Muscle layer of duodenum (tissue), 2 donors: ENCODE results near the gene DDAH1.

Source experiments
- H3K27ac ChIP-seq: one replicate; pipeline ENCODE4 v1.7.0; 2013; ENCODE audit warnings: mild to moderate bottlenecking, low read length
- H3K27me3 ChIP-seq: one replicate; pipeline ENCODE4 v1.7.0; 2013; ENCODE audit warnings: low read depth, mild to moderate bottlenecking, control low read depth, low read length
- H3K36me3 ChIP-seq, 2 donors: one replicate each; pipeline ENCODE4 v1.7.0; 2013; ENCODE audit warnings: low read length in 2 of 2, control low read depth in 1 of 2, mild to moderate bottlenecking in 1 of 2; ENCODE audit not compliant: insufficient read depth in 2 of 2, control insufficient read depth in 1 of 2
- H3K4me1 ChIP-seq, 2 donors: one replicate each; pipeline ENCODE4 v1.7.0; 2013; ENCODE audit warnings: low read length in 2 of 2, mild to moderate bottlenecking in 2 of 2, control low read depth in 1 of 2, moderate library complexity in 1 of 2; ENCODE audit not compliant: insufficient read depth in 2 of 2, control insufficient read depth in 1 of 2
- H3K4me3 ChIP-seq, 2 donors: one replicate each; pipeline ENCODE4 v1.7.0; 2013; ENCODE audit warnings: low read length in 2 of 2, low read depth in 1 of 2, mild to moderate bottlenecking in 1 of 2
- H3K9me3 ChIP-seq, 2 donors: one replicate each; pipeline ENCODE4 v1.7.0; 2013; ENCODE audit warnings: low read length in 2 of 2, control low read depth in 1 of 2, mild to moderate bottlenecking in 1 of 2; ENCODE audit not compliant: control insufficient read depth in 1 of 2
- donor health status: healthy.

Gene DDAH1

DNA sequence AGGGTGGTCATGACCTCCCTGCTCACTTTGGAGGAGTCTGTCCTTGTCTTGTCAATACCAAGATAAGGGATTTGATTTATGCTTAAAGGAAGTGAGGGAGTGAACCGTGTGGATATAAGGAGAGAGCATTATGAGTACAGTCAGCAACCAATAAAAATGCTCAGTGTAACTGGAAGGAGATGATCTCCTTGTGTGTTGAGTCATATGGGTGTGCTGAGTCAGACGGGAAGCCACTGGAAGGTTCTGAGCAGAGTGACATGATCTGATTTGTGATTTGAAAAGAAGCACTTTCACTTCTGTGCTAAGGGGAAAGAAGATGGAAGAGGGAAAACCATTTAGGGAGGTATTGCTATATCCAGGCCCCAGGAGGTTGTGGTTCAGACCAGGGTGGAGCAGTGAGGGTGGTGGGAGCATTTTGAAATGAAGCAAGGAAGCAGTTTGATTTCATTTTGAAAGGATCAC, 186.1 kb downstream of the DDAH1 start:
- H3K4me1 ChIP-seq: peaks cover 14 to 18% of the 10 kb centered on the region in 2 donors

DNA sequence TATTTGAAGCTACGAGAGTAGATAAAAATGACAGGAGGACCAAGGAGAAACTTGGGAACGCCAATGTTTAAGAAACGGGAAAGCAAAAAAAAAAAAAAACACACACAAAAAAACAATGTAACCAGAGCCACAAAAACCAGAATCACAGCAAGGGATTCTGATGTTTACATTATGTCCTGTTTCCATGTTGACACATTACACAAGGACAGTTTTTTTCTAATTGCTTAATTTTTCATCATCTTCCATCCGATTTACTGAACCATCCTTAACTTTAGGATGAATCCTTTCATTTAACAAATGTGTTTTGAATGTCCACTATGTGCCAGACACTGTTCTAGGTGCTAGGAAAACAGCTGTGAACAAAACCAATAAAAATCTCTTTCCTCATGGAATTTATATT, 187.2 kb downstream of the DDAH1 start:
- Histone ChIP-seq H3K4me3 (no peak overlapping the region), H3K9me3 (no peaks in the 10 kb centered on the region), H3K27ac (no peak overlapping the region), H3K36me3 (peaks cover 0 to 9% of the 10 kb centered on the region in 2 donors), H3K4me1 (peaks cover 14 to 21% of the 10 kb centered on the region in 2 donors), H3K27me3 (no peaks in the 10 kb centered on the region)

More for the DNA sequence above, 186.1 kb downstream of the DDAH1 start:
- Histone ChIP-seq H3K27me3 (no peaks in the 10 kb centered on the region), H3K27ac (peak overlapping the region; percentile 64), H3K4me3 (no peak overlapping the region), H3K36me3 (peaks cover 0 to 9% of the 10 kb centered on the region in 2 donors), H3K9me3 (no peaks in the 10 kb centered on the region)

DNA sequence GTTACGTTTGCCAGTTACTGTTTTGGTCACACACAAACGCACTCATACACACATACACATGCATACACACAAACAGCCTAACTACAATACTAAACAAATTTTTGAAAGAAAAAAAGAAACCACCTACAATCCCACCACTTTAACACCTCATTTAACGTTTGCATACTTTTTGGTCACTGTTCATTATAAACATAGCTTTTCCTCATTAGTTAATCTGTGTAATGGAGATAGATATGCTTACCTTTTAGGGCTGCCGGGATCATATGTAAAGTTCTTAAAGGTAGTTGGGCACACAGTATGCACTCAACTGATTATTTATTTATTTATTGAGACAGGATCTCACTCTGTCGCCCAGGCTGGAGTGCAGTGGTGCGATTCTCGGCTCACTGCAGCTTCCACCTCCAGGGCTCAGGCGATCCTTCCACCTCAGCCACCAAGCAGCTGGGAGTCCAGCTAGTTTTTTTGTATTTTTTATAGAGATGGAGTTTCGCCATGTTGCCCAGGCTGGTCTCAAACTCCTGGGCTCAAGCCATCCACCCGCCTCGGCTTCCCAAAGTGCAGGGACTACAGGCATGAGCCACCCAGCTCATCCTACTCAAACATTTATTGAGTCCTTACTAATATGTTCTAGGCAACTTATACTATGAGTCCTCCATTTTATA, 187.8 kb downstream of the DDAH1 start:
- H3K27ac ChIP-seq: peak overlapping the region; percentile 91

DNA sequence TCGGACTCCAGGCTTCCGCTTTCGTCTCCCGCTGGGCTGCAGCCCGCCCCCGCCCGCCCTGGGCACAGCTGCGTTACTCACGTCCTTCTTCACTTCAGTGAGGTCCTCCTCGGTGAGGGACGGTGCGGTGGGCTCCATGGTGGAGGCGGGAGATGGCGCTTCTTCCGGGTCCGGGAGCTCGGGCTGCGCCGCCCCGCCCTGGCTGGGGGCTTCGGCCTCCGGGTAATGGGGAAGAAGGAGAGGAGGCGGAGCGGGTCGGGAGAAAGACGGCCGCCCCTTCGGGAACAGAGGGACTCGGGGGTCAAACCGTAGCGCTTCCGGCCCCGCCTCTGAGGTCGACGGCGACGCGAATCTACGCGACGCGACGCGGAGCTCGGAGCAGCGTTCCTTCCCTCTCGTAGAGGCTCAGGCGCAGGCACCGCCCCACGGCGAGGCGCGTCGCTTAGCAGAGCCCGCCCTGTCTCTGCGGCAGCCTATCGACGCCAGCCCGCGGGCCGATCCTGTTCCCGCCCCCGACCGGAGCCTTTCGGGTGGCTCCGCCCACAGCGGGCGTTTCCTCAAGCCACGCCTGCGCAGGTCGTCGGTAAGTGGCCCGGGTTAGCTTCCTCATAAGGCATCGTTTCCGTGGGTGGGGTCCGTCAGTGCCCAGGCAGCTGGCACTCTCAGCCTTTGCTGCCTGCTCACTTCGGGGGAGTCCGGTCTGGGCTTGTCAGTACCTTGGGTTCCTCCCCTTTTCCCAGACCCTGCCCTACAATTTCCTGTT, 188.6 kb downstream of the DDAH1 start, which contains the start of gene BCL10:
Gene BCL10, minus strand, starts transcription at position 418 of the 763 bp plus-strand sequence. Its CDS starts 280 bp downstream, at position 138.
- Histone ChIP-seq H3K27me3 (no peaks in the 10 kb centered on the region), H3K27ac (peak within 1 kb of the TSS; percentile 98), H3K36me3 (peaks cover 0 to 9% of the 10 kb centered on the region in 2 donors), H3K4me1 (peaks cover 14 to 24% of the 10 kb centered on the region in 2 donors), H3K4me3 (peak within 1 kb of the TSS; percentile 93 to 98), H3K9me3 (no peaks in the 10 kb centered on the region)

More for the DNA sequence above, 187.8 kb downstream of the DDAH1 start:
- H3K4me1 ChIP-seq: peaks cover 14 to 24% of the 10 kb centered on the region in 2 donors
- no peaks in the 10 kb centered on the region for H3K9me3 ChIP-seq
- peak overlapping the region; percentile 75 to 93 for H3K4me3 ChIP-seq
- peaks cover 0 to 9% of the 10 kb centered on the region in 2 donors for H3K36me3 ChIP-seq
- H3K27me3 ChIP-seq: no peaks in the 10 kb centered on the region

DNA sequence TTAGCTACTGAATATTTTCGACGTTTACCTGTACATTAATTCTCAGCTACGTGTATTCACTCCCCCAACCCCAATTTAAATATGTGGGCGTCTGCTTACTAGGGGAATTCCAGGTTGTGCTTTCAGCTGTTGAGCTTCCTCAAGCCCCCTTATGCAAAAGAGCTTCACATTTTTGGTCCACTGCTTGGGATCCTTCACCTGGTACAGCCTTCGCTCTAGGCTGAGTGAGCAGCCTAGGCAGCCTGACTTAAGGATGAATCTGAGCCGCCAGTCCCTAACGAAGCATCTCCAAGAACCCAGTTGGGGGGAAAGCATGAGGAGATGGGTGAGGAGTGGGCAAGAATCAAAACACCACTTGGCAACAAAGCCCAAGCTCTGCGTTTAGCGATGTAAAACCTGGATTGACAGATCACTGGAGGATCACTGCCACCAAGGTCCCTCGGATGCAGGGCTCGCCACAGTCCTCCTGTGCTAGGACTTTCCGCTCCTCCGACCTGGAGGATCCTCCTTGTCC, 189.2 kb downstream of the DDAH1 start:
- Histone ChIP-seq H3K4me1 (peaks cover 14 to 24% of the 10 kb centered on the region in 2 donors), H3K36me3 (peaks cover 6 to 13% of the 10 kb centered on the region in 2 donors), H3K27me3 (no peaks in the 10 kb centered on the region), H3K4me3 (peak overlapping the region; percentile 93 to 98), H3K27ac (peak overlapping the region; percentile 98), H3K9me3 (no peaks in the 10 kb centered on the region)

DNA sequence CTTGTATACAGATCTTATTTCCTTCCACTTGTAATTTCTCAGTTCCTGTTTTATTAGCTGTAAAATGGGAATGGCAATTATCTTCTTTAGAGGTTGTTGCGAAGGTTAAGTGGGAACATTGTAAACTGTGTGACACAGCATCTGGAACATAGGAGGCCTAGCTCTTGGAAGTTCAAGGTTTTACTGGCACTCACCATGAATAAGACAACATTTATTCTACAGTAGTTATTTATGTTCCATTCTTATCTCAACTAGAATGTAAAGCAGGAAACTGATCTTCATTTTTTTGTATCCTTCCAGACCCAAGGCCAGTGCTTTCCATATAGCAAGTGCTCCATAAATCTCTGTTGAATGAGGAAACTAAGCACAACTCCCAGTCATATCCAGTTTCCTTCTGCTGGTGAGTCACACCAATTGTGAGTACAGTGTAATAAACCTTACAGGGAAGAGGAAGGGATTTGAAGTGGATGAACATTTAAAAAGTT, 189.9 kb downstream of the DDAH1 start:
- Histone ChIP-seq H3K36me3 (peaks cover 14 to 21% of the 10 kb centered on the region in 2 donors), H3K27me3 (no peaks in the 10 kb centered on the region), H3K4me3 (peak overlapping the region; percentile 93 to 98), H3K27ac (peak overlapping the region; percentile 98), H3K4me1 (peaks cover 14 to 24% of the 10 kb centered on the region in 2 donors), H3K9me3 (no peaks in the 10 kb centered on the region)

DNA sequence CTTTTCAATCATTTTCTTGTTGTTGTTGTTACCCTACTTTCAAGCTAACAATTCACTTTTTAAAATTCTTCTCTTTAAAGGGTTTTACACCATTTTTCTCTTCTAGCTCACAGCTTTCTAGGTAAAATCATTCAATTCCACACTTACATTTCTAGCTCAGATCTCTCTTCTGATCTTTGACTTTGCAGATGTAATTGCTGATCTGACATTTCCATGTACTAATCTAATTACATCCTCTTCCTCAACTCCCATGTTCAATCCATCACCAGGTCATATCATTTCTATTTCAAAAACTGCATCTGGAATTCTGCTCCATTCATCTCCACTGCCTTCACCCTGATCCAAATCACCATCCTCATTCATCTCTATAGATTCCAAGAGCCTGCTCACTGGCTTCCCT, 191.6 kb downstream of the DDAH1 start:
- Histone ChIP-seq H3K4me1 (peaks cover 6 to 24% of the 10 kb centered on the region in 2 donors), H3K9me3 (no peaks in the 10 kb centered on the region), H3K27ac (no peak overlapping the region), H3K4me3 (no peak overlapping the region), H3K27me3 (no peaks in the 10 kb centered on the region), H3K36me3 (peaks cover 28 to 35% of the 10 kb centered on the region in 2 donors)

DNA sequence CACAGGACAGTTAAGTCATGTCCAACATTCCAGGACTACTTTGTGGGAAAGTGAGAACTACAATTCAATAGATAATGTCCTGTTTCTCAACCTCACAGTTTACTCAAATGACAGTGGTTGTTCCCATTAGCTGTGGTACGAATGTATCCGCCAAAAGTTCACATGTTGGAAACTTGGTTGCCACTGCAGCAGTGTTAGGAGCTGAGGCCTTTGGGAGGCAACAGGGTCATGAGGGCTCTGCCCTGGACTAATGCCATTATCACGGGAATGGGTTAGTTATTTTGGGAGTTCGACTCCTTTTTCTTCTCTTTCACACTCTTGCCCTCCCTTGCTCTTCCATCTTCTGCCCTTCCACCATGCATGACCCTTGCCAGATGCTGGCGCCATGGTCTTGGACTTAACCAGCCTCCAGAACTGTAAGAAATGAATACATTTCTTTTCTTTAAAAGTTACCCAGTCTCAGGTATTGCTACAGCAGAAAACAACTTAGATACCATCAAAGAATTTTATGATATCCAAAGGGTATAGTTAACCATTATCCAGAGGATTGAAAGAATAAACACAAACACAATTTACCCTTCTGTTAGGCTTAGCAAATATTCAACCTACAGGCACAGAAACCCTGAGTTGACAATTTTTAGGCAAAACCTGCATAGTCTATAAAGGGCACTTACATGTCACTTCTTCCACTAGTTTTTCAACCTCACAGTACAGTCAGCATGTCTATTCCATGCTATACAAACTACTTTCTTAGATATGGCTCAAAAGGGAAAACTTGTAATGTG, 196.0 kb downstream of the DDAH1 start:
- H3K4me3 ChIP-seq: no peak overlapping the region
- H3K36me3 ChIP-seq: peaks cover 39 to 51% of the 10 kb centered on the region in 2 donors
- no peaks in the 10 kb centered on the region for H3K27me3 ChIP-seq
- H3K9me3 ChIP-seq: no peaks in the 10 kb centered on the region
- no peak overlapping the region for H3K27ac ChIP-seq
- peaks cover 0 to 7% of the 10 kb centered on the region in 2 donors for H3K4me1 ChIP-seq
